Stimulated activated naive B cell treated with anti-CD40 and anti-IgM and Interleukin-4, amounts not matched to agents 10 μg/mL and 1 μg/mL and 100 μg/mL, for 72 hours (primary cell): ENCODE results near the gene RNF19B.
"Not testable (repeated sequence)": the region's sequence is repeated elsewhere in the genome, so short reads cannot be mapped to it uniquely, and the experiment has no call there.

Experiments used
- ATAC-seq, 2 donors: fragments of 150-1000 bp; cut with Tn5 transposase; replicated peaks; 2 replicates each; pipeline ENCODE4 v1.10.0; 2021; ENCODE audit warnings: moderate library complexity in 1 of 2
- DNase-seq: peaks from one replicate; pipeline ENCODE4 v3.0.0; 2021
- H3K27ac Mint-ChIP-seq: one replicate; pipeline ENCODE4 v1.8.0; 2022; ENCODE audit warnings: mild to moderate bottlenecking, mixed read lengths
- H3K27me3 Mint-ChIP-seq, 2 donors: one replicate each; pipeline ENCODE4 v1.8.0; 2022; ENCODE audit warnings: mixed read lengths in 2 of 2
- H3K36me3 Mint-ChIP-seq, 2 donors: one replicate each; pipeline ENCODE4 v1.8.0; 2022; ENCODE audit warnings: mixed read lengths in 2 of 2, mild to moderate bottlenecking in 1 of 2
- H3K4me1 Mint-ChIP-seq, 2 donors: one replicate each; pipeline ENCODE4 v1.8.0; 2022; ENCODE audit warnings: mixed read lengths in 2 of 2, mild to moderate bottlenecking in 1 of 2
- H3K4me3 Mint-ChIP-seq, 2 donors: one replicate each; pipeline ENCODE4 v1.8.0; 2022; ENCODE audit warnings: mild to moderate bottlenecking in 2 of 2, mixed read lengths in 2 of 2, moderate library complexity in 1 of 2
- H3K9me3 Mint-ChIP-seq, 2 donors: one replicate each; pipeline ENCODE4 v1.8.0; 2022; ENCODE audit warnings: mixed read lengths in 2 of 2, mild to moderate bottlenecking in 1 of 2

Gene RNF19B

DNA sequence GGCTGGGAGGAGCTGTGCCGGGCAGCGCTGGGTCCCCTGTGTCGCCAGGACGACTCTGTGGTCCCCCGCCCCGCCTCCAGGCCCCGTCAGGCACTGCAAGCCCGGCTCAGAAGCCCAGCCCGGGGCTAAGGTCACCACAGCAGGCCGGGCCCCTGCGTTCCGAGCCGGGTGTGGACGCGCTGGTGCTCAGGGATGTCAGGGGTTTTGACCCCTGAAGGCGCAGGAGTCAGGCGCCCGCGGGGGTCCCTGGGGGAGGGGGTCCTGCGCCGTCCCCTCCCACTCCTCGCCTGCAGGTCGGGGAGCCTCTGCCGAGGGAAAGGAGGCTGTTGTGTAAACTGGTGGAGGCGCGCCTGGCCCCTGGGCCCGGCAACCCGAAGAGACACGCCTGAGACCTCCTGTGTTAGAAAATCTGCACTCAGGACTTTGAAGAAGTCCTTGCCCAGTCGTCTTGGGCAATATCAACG lies 39.7 kb downstream of the RNF19B start:
- H3K27me3 Mint-ChIP-seq = peaks cover 64 to 65% of the 10 kb centered on the region in 2 donors
- peak; percentile 63 to 68 for ATAC-seq
- no peak overlapping the region for H3K27ac Mint-ChIP-seq
- peak overlapping the region; percentile 4 to 66 for H3K4me3 Mint-ChIP-seq
- no peak for DNase-seq
- no peaks in the 10 kb centered on the region for H3K9me3 Mint-ChIP-seq
- peaks cover 1 to 4% of the 10 kb centered on the region in 2 donors for H3K36me3 Mint-ChIP-seq
- H3K4me1 Mint-ChIP-seq = peaks cover 18 to 21% of the 10 kb centered on the region in 2 donors

DNA sequence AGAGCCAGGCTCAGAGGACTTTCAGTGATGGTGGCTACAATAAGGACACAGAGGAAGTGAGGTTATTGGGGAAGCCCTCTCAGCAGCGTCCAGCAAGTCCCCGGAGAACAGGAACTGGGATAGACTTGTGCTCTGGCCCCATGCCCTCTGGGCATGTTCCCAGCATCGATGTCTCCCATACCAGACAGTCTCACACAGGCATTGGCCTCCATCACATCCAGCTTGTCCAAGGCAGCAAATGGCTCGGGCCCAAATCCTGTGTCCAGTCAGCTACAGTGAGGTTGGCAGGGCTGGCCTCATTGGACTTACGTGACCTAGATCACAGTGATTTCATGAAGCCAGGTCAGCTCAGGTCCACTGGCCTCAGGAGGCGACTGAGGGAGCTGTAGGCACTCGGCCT lies 43.8 kb downstream of the RNF19B start:
- H3K27ac Mint-ChIP-seq = no peak overlapping the region
- peaks cover 69 to 84% of the 10 kb centered on the region in 2 donors for H3K27me3 Mint-ChIP-seq
- ATAC-seq (no peak), DNase-seq (no peak)
- H3K9me3 Mint-ChIP-seq = no peaks in the 10 kb centered on the region
- H3K4me1 Mint-ChIP-seq = peaks cover 18 to 19% of the 10 kb centered on the region in 2 donors
- peaks cover 0 to 1% of the 10 kb centered on the region in 2 donors for H3K36me3 Mint-ChIP-seq
- H3K4me3 Mint-ChIP-seq = no peak overlapping the region

DNA sequence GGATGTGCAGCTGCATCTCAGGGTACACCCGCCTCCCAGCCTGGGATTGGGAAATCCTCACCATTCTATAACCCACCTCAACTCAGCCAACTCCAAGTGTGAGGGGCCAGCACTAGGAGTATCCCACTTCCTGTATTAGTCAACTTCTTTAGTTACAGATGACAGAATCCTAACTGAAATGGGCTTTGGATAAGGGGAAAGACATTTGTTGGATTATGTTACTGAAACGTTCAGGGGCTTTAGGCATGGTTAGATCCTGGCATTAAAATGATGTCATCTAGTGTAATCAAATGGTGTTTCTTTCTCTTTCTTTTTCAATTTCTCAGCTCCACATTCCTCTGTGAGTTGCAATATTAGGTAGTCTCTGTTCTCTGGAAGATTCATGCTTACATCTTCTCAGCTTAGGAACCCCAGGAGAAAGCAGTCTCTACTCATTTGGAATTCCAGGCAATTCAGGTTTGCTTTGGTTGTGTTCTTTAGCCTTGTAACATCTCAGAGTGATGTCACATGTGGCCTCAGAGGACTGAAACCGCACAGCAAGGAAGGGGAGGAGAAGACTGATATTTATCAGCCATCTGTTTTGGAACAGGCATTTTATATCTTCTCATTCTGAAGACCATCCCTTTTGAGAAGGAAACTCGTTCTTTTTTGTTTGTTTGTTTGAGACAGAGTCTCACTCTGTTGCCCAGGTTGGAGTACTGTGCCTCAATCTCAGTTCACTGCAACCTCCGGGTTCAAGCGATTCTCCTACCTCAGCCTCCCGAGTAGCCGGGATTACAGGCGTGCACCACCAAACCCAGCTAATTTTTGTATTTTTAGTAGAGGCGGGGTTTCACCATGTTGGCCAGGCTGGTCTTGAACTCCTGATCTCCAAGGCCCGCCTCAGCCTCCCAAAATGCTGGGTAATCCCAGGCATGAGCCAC lies 44.5 kb downstream of the RNF19B start:
- DNase-seq (no peak), ATAC-seq (no peak)
- peaks cover 66 to 83% of the 10 kb centered on the region in 2 donors for H3K27me3 Mint-ChIP-seq
- H3K9me3 Mint-ChIP-seq = no peaks in the 10 kb centered on the region
- no peak overlapping the region for H3K4me3 Mint-ChIP-seq
- H3K27ac Mint-ChIP-seq = no peak overlapping the region
- peaks cover 0 to 1% of the 10 kb centered on the region in 2 donors for H3K36me3 Mint-ChIP-seq
- H3K4me1 Mint-ChIP-seq = peaks cover 10 to 11% of the 10 kb centered on the region in 2 donors

DNA sequence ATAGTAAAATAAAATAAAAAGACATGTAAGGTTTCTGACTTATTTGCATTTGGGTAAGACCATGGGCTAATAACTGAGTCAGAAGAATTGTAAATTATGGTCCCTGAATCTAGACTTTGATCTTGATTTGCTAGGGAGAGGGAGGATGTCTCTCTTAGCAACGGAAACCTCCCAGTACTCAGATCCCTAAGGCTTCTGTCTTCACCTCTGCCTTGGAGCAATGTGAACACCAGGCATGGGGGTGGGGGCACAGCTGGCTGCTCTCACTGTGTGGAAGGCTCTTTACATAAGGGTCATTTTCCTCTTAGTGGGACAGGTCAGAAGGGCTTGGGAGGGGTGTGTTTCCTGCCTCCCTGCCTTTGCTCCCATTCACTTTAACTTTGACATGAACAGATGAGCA lies 46.4 kb downstream of the RNF19B start:
- Mint-ChIP-seq H3K9me3 (no peaks in the 10 kb centered on the region), H3K4me1 (no peaks in the 10 kb centered on the region), H3K36me3 (peaks cover 0 to 1% of the 10 kb centered on the region in 2 donors), H3K27ac (no peak overlapping the region), H3K4me3 (no peak overlapping the region), H3K27me3 (peaks cover 50 to 68% of the 10 kb centered on the region in 2 donors)
- no peak for ATAC-seq
- no peak for DNase-seq

DNA sequence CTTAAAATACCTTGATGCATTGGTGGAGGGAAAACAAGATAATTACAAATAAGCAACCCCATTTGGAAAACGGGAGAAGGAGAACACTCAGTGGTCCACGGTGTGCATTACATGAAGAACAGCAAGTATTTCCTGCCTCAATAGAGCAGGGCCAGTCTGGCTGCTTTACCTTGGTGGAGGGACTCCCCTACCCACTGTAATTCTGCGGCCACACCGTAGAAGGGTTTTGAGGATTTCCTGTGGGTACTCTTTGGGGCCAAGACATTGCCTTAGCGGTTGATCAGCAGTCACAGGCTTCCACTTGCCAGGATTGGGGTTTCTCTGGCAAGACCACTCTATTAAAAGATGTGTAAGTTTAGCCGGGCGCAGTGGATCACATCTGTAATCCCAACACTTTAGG lies 47.1 kb downstream of the RNF19B start:
- H3K4me1 Mint-ChIP-seq = no peaks in the 10 kb centered on the region
- DNase-seq (no peak), ATAC-seq (no peak)
- no peak overlapping the region for H3K4me3 Mint-ChIP-seq
- H3K27ac Mint-ChIP-seq = no peak overlapping the region
- peaks cover 43 to 62% of the 10 kb centered on the region in 2 donors for H3K27me3 Mint-ChIP-seq
- H3K36me3 Mint-ChIP-seq = no peaks in the 10 kb centered on the region
- no peaks in the 10 kb centered on the region for H3K9me3 Mint-ChIP-seq

DNA sequence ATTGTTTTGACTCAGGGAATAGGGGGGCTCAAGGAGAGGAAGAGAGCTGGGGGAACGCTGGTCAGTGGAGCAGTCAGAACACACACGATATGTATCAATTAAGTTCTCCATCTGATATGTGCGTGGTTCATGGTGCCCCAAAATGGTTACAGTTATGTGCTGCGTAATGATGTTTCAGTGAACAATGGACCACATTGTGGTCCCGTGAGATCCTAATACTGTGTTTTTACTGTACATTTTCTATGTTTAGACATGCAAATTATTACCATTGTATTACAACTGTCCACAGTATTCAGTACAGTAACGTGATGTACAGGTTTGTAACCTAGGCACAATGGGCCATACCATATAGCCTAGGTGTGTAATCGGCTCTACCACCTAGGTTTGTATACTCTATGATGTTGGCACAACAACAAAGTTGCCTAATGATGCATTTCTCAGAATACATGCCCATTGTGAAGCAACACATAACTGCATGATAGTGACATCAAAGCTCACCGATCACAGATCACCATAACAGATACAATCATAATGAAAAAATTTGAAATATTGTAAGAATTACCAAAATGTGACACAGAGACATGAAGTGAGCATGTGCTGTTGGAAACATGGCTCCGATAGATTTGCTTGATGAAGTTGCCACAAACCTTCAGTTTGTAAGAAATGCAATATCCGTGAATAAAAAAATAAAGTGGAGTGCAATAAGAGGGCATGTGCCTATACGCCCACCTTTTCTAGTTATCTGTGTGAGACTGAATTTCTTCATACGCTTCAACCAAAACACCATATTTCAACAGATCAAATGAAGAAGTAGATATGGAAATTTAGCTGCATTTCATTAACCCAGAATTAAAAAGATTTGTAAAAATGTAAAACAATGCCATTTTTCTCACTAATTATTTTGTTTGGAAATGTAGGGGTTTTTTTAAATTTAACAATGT lies 48.6 kb downstream of the RNF19B start:
- no peak for DNase-seq
- no peaks in the 10 kb centered on the region for H3K36me3 Mint-ChIP-seq
- ATAC-seq = no peak
- H3K27ac Mint-ChIP-seq = no peak overlapping the region
- H3K9me3 Mint-ChIP-seq = no peaks in the 10 kb centered on the region
- H3K4me3 Mint-ChIP-seq = no peak overlapping the region
- no peaks in the 10 kb centered on the region for H3K4me1 Mint-ChIP-seq
- H3K27me3 Mint-ChIP-seq = peaks cover 28 to 47% of the 10 kb centered on the region in 2 donors

DNA sequence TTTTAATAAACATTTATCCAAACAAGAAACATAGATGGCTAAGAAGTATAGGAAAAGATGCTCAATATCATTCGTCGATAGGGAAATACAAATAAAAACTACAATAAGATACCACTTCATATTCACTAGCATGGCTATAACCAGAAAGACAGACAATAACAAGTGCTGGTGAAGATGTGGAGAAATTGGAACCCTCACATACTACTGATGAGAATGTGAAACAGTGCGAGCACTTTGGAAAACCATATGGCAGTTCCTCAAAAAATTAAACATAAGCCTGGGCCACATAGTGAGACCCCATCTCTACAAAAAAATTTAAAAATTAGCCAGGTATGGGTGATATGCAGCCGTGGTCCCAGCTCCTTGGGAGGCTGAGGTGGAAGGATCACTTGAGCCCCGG lies 54.3 kb downstream of the RNF19B start:
- Mint-ChIP-seq H3K4me3 (no peak overlapping the region), H3K4me1 (no peaks in the 10 kb centered on the region), H3K9me3 (peaks cover 0 to 1% of the 10 kb centered on the region in 2 donors), H3K27ac (no peak overlapping the region), H3K36me3 (no peaks in the 10 kb centered on the region), H3K27me3 (peaks cover 4 to 13% of the 10 kb centered on the region in 2 donors)
- no peak for ATAC-seq
- no peak for DNase-seq

DNA sequence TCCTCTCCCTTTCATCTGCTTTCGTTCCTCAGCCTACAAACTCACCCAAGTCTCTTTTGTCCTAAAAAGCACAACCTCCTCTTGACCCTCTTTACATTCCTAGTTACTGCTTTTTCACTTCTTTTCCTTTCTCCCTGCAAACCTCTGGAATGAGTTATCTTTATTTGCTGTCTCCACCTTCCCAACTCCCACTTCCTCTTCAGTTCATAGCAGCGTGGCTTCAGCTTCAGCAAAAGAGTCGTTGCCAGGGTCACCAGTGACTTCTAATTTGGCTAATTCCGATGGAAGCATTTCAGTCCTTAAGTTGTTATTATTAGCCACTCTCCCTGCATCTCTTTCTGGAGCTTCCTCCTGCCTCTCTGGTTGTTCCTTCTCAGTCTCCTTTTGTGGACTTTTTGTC lies 57.2 kb downstream of the RNF19B start:
- H3K27me3 Mint-ChIP-seq = peaks cover 13 to 27% of the 10 kb centered on the region in 2 donors
- no peaks in the 10 kb centered on the region for H3K36me3 Mint-ChIP-seq
- no peaks in the 10 kb centered on the region for H3K4me1 Mint-ChIP-seq
- ATAC-seq (no peak), DNase-seq (no peak)
- no peak overlapping the region for H3K4me3 Mint-ChIP-seq
- H3K27ac Mint-ChIP-seq = no peak overlapping the region
- H3K9me3 Mint-ChIP-seq = peaks cover 0 to 1% of the 10 kb centered on the region in 2 donors

DNA sequence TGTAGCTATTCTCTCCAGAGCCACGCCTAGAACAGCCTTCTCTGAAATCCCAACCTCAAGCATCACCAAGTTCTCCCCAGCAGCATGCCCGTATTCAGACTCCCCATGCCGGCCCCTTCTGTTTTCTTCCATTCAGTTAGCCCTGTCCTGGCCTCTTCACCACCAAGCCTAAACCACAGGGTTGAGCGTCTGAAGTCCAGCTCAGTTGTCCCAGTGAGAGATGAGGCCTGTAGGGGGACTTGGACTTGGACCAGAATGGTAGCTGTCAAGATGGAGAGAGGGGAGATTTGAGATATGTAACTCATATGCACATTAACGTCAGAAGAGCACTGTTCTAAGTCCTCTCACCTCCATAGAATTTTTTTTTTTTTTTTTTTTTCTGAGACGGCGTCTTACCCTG lies 58.0 kb downstream of the RNF19B start:
- H3K27ac Mint-ChIP-seq = no peak overlapping the region
- H3K36me3 Mint-ChIP-seq = no peaks in the 10 kb centered on the region
- H3K4me1 Mint-ChIP-seq = peaks cover 2 to 3% of the 10 kb centered on the region in 2 donors
- peaks cover 0 to 1% of the 10 kb centered on the region in 2 donors for H3K9me3 Mint-ChIP-seq
- H3K27me3 Mint-ChIP-seq = peaks cover 21 to 34% of the 10 kb centered on the region in 2 donors
- no peak for DNase-seq
- H3K4me3 Mint-ChIP-seq = no peak overlapping the region
- ATAC-seq = no peak

DNA sequence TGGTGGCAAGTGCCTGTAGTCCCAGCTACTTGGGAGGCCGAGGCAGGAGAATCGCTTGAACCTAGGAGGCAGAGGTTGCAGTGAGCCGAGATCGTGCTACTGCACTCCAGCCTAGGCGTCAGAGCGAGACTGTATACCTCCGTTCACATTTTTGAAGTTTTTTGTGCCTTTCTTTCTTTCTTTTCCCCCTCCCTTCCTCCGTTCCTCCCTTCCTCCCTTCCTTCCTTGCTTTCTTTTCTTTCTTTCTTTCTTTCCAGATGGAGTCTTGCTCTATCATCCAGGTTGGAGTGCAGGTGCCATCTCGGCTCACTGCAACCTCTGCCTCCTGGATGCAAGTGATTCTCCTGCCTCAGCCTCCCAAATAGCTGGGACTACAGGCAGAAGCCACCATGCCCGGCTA lies 59.0 kb downstream of the RNF19B start:
- not testable (repeated sequence) for DNase-seq

DNA sequence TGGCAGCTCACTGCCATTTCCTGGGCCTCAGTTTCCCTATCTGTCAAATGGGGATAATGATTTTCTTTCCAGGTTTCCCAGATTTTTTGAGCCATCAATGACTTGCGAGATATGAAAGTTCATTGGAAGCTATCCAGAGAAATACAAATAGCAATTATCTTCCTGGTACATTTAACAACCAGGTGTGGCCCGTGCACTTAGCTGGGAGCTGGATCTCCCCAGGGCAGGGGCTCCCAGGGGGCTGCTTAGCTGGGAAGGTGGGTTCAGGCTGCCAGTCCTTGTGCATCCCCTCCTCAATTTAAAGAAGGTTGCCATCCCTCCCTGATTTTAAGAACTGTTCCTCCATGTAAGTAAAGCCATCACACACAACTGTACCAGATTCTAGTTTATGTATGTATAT lies 59.8 kb downstream of the RNF19B start:
- DNase-seq (no peak), ATAC-seq (no peak)
- H3K27me3 Mint-ChIP-seq = peaks cover 30 to 41% of the 10 kb centered on the region in 2 donors
- no peaks in the 10 kb centered on the region for H3K36me3 Mint-ChIP-seq
- H3K4me1 Mint-ChIP-seq = peaks cover 5 to 11% of the 10 kb centered on the region in 2 donors
- H3K4me3 Mint-ChIP-seq = no peak overlapping the region
- H3K9me3 Mint-ChIP-seq = no peaks in the 10 kb centered on the region
- no peak overlapping the region for H3K27ac Mint-ChIP-seq

More for the DNA sequence above, 59.0 kb downstream of the RNF19B start:
- ATAC-seq, H3K4me3 Mint-ChIP-seq, H3K9me3 Mint-ChIP-seq, H3K4me1 Mint-ChIP-seq, H3K27ac Mint-ChIP-seq, H3K36me3 Mint-ChIP-seq: not testable (repeated sequence)
- H3K27me3 Mint-ChIP-seq = peaks cover 27 to 42% of the 10 kb centered on the region in 2 donors

DNA sequence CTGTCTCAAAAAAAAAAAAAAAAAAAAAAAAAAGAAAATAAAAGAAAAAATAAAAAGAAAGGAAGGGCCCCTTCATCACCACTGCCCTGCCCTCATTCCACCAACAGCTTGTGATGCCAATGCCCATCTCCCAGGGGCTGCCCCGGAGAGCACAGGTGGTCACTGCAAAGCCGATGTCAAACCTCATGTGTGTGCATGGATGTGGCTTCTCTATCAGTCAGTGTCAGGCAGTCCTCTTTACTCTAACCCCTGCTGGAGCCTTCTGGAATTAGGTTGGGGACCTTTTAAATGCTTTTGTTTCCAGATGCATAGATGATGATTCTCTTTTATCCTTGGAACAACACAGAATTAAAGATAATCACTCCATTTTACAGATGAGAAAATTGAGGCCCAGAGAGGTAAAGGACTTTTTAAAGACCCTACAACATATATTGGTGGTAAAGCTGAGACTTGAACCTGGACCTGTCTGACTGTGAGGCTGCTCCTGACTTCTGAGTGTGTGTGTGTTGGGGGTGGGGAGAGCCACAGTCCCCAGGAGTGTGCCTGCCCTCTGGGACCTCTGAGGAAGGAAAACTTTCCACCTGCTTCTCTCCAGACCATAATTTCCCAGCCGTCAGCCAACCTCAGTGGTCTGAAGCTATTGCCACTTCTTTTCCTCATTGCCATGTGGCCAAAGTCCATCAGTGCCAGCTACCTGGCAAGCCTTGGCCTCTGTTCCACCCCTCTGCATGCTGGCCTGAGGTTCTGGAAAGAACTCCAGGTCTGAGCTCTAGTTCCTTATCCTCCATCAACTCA lies 60.4 kb downstream of the RNF19B start:
- H3K27ac Mint-ChIP-seq = no peak overlapping the region
- no peak overlapping the region for H3K4me3 Mint-ChIP-seq
- H3K4me1 Mint-ChIP-seq = peaks cover 5 to 11% of the 10 kb centered on the region in 2 donors
- DNase-seq (no peak), ATAC-seq (peak in 1 of 2 donors; percentile 31)
- peaks cover 30 to 44% of the 10 kb centered on the region in 2 donors for H3K27me3 Mint-ChIP-seq
- H3K36me3 Mint-ChIP-seq = no peaks in the 10 kb centered on the region
- no peaks in the 10 kb centered on the region for H3K9me3 Mint-ChIP-seq

DNA sequence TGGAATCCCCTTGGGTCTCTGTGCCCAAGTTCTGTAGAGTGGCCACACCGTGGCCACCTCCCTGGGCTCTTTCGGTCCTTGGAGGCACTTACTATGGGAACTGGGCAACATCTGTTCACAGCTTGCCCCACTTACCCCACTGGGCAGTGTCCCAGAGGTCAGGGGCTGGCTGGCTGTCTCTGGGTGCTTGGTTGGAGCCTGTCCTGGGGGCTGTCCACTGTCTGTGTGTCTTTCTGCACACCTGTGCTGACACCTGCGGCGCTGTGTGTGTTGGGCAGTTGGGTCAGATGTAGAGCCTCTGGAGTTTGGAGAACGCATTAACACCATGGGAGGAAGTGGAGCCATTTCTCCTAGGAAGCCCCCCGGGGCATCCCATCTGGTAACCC lies 62.1 kb downstream of the RNF19B start:
- peak overlapping the region; percentile 56 to 81 for H3K4me3 Mint-ChIP-seq
- peaks cover 5 to 11% of the 10 kb centered on the region in 2 donors for H3K4me1 Mint-ChIP-seq
- no peaks in the 10 kb centered on the region for H3K9me3 Mint-ChIP-seq
- no peak for DNase-seq
- peaks cover 38 to 56% of the 10 kb centered on the region in 2 donors for H3K27me3 Mint-ChIP-seq
- no peak for ATAC-seq
- no peaks in the 10 kb centered on the region for H3K36me3 Mint-ChIP-seq
- H3K27ac Mint-ChIP-seq = no peak overlapping the region
